Astrocyte (in vitro differentiated cells and primary cell): ENCODE data around the gene CYBC1.

Experiments used
- CTCF ChIP-seq: IDR thresholded peaks from 2 replicates; pipeline ENCODE4 v1.5.1; 2011; ENCODE audit warnings: low read depth, mild to moderate bottlenecking, inconsistent platforms, low read length, moderate library complexity; ENCODE audit not compliant: insufficient read depth
- EZH2 ChIP-seq: IDR thresholded peaks from 2 replicates; pipeline ENCODE4 v1.6.1; 2012; ENCODE audit warnings: mild to moderate bottlenecking, low read length, inconsistent platforms; ENCODE audit not compliant: insufficient read depth

GRCh38 chr17:82497483-82498405 is 47.2 kb upstream of the CYBC1 start:
- TF ChIP-seq CTCF (no peak), EZH2 (no peak)
